Gastroesophageal sphincter (tissue), 3 donors: ENCODE results near the gene RFC2.

Experiments
- POLR2A ChIP-seq, 2 donors: fragments of 450-650 bp; IDR thresholded peaks; one replicate each; pipeline ENCODE4 v1.6.1; 2017; ENCODE audit warnings: antibody characterized with exemption in 2 of 2, mild to moderate bottlenecking in 2 of 2, moderate library complexity in 1 of 2
- TF ChIP-seq, protein P1 (sequence below), 4 experiments: fragments of 200-600 bp in 2 of 4; fragments of 450-650 bp in 2 of 4; sonication (generic) in 1 of 4; IDR thresholded peaks; one replicate each; pipeline ENCODE4 v1.5.1; 2017 to 2019; ENCODE audit warnings: antibody characterized with exemption in 4 of 4, mild to moderate bottlenecking in 2 of 4, moderate library complexity in 2 of 4

DNA sequence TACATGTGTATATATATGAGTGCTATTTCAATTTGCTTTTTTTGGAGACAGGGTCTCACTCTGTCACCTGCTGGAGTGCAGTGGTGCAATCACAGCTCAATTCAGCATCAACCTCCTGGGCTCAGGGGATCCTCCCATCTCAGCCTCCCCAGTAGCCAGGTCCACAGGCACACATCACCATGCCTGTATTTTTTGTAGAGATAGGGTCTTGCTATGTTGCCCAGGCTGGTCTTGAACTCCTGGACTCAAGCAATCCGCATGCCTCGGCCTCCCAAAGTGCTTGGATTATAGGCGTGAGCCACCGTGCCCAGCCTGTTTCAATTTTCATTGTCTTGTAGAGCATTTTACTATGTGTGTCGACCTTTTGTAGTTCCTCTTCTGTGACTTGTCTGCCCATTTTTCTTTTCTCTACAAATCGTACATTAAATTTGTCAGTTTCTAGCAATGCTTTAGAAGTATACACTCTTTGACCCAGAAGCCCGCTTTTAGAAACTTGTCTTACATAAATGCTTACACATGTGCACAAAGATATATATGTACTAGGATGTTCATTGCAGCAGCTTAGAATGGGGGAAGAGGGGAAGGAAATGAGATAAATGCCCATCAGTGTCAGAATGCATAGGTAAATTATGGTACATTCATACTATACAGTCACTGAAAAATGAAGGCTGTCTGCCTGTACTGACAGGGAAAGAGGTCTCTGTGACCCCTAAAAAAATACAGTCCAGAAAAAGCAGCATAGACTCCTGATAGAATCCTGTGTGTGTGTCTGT is 12.2 kb upstream of the RFC2 start:
- TF ChIP-seq POLR2A (IDR thresholded peaks at IDR 0.05) = no peak
- TF ChIP-seq, protein P1, sequence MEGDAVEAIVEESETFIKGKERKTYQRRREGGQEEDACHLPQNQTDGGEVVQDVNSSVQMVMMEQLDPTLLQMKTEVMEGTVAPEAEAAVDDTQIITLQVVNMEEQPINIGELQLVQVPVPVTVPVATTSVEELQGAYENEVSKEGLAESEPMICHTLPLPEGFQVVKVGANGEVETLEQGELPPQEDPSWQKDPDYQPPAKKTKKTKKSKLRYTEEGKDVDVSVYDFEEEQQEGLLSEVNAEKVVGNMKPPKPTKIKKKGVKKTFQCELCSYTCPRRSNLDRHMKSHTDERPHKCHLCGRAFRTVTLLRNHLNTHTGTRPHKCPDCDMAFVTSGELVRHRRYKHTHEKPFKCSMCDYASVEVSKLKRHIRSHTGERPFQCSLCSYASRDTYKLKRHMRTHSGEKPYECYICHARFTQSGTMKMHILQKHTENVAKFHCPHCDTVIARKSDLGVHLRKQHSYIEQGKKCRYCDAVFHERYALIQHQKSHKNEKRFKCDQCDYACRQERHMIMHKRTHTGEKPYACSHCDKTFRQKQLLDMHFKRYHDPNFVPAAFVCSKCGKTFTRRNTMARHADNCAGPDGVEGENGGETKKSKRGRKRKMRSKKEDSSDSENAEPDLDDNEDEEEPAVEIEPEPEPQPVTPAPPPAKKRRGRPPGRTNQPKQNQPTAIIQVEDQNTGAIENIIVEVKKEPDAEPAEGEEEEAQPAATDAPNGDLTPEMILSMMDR (IDR thresholded peaks at IDR 0.05) = no peak
